Fibroblast of peridontal ligament (primary cell): ENCODE data around the gene ARHGAP6.
"Not testable (repeated sequence)": the region's sequence is repeated elsewhere in the genome, so short reads cannot be mapped to it uniquely, and the experiment has no call there.

Source experiments
- DNase-seq: peaks from one replicate; pipeline ENCODE4 v3.0.0-alpha.2; 2010; ENCODE audit errors: extremely low read depth

The ARHGAP6 gene

GRCh38 chrX:11525685-11526084 is 140.0 kb downstream of the ARHGAP6 start:
- DNase-seq = no peak

GRCh38 chrX:11519234-11519633 is 146.5 kb downstream of the ARHGAP6 start:
- not testable (repeated sequence) for DNase-seq

GRCh38 chrX:11509786-11510185 is 155.9 kb downstream of the ARHGAP6 start:
- no peak for DNase-seq

GRCh38 chrX:11504234-11504633 is 161.5 kb downstream of the ARHGAP6 start:
- DNase-seq = no peak

GRCh38 chrX:11499076-11500044 is 166.4 kb downstream of the ARHGAP6 start:
- peak; percentile 62 for DNase-seq

- not testable (repeated sequence) for DNase-seq
These were observed 174.3 kb downstream of the ARHGAP6 start for GRCh38 chrX:11491375-11491774.

- DNase-seq = no peak
These were observed 181.4 kb downstream of the ARHGAP6 start for GRCh38 chrX:11484290-11484689.

GRCh38 chrX:11481035-11481434 is 184.7 kb downstream of the ARHGAP6 start:
- DNase-seq = peak; percentile 69

GRCh38 chrX:11480626-11481025 is 185.1 kb downstream of the ARHGAP6 start:
- peak; percentile 51 for DNase-seq

- peak; percentile 16 for DNase-seq
These were observed 186.8 kb downstream of the ARHGAP6 start for GRCh38 chrX:11478911-11479310.

- peak; percentile 28 for DNase-seq
These were observed 187.7 kb downstream of the ARHGAP6 start for GRCh38 chrX:11478026-11478425.

- DNase-seq = peak; percentile 30
These were observed 191.1 kb downstream of the ARHGAP6 start for GRCh38 chrX:11474576-11474975.

- no peak for DNase-seq
These were observed 191.7 kb downstream of the ARHGAP6 start for GRCh38 chrX:11474021-11474420.

- peak; percentile 29 for DNase-seq
These were observed 192.8 kb downstream of the ARHGAP6 start for GRCh38 chrX:11472879-11473278.

- no peak for DNase-seq
These were observed 193.3 kb downstream of the ARHGAP6 start for GRCh38 chrX:11472381-11472780.

- peak; percentile 88 for DNase-seq
These were observed 195.3 kb downstream of the ARHGAP6 start for GRCh38 chrX:11470250-11470974.

GRCh38 chrX:11465648-11466411 is 199.9 kb downstream of the ARHGAP6 start:
- DNase-seq = no peak

- no peak for DNase-seq
These were observed 200.8 kb downstream of the ARHGAP6 start for GRCh38 chrX:11464836-11465463.

GRCh38 chrX:11464380-11464779 is 201.3 kb downstream of the ARHGAP6 start:
- DNase-seq = no peak

- no peak for DNase-seq
These were observed 203.1 kb downstream of the ARHGAP6 start for GRCh38 chrX:11462648-11463047.

GRCh38 chrX:11462136-11462535 is 203.6 kb downstream of the ARHGAP6 start:
- DNase-seq = no peak
